Measurements from ENCODE around the gene TRIM23. TPM values are rescaled to one million over a fixed set of nuclear protein-coding genes. Genes with fewer than 3 reads are reported as not detected.

The TRIM23 gene
- total and polyA plus RNA-seq, 7 experiments from 2014 or later = 10.3 to 27.9 (median 16.5) TPM

DNA sequence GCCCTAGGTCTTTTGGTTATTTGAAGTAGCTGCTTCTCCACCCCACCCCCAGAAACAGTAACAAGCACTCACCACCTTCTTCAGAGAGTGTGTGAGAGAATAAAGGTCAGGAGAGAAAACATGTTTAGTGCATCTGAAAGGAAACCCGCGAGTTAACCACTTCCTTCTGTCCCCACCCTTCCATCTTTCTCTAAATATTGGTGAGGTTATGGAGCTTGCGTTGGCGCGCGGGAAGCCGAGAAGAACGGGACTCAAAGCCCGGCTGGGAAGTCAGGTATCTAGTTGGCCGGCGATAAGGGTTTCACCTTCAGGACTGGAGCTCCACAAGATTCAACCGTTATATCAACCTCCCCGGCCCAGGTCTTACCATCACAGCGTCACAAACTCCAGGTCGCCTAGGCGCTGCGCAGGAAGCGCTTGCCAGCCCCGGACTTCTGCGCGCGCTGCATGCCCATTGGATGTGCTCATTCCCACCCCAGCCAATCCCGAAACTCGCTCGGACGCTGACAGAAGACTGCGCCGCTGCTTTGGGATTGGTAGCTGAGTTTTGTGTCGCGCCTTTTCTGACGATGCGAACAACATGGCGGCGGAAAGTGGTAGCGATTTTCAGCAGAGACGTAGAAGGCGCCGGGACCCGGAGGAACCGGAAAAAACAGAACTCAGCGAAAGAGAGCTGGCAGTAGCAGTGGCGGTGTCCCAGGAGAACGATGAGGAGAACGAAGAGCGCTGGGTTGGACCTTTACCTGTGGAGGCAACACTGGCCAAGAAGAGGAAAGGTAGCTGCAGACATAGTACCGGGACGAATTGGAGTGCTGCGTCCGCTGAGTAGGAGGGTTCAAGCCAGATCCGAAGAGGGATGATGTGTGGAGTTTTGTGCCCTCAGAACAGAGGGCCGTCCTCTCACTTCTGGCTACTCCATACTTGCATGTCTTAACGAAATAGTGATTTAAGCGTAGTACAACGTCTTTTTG is 61.1 kb downstream of the TRIM23 start, which contains the start of the genes CENPK and PPWD1:
Gene CENPK (minus strand): TSS at position 438 of the 971 bp plus-strand sequence. CDS start 8,261 bp downstream, outside the sequence.
Gene PPWD1 (plus strand): TSS at position 566 of the 971 bp plus-strand sequence. CDS start 15 bp downstream, at position 581.
- peaks cover 0 to 7% (median 0%) of the 10 kb centered on the region in 3 experiments for H3K36me3 ChIP-seq (ENCODE audit: control insufficient read depth in 2 of 3, insufficient read depth in 3 of 3, low read length in 3 of 3)
- Mint-ChIP-seq H3K4me1 (peaks cover 22 to 79% (median 59%) of the 10 kb centered on the region in 7 donors), H3K9me3 (peaks cover 0 to 2% (median 0%) of the 10 kb centered on the region in 11 donors), H3K4me3 (peak within 1 kb of the TSS; percentile 92 to 99 (median 96)), H3K27ac (peak within 1 kb of the TSS; percentile 97 to 100 (median 98)), H3K27me3 (no peaks in the 10 kb centered on the region), H3K36me3 (peaks cover 0 to 18% (median 12%) of the 10 kb centered on the region in 5 donors)
- H3K4me3 ChIP-seq (ENCODE audit: low read length) = peak within 1 kb of the TSS; percentile 93
- peak within 1 kb of the TSS; percentile 93 for H3K27ac ChIP-seq (ENCODE audit: low read depth, low read length)
- ChIA-PET POLR2A (interaction anchor here (0.6 to 3.7 kb wide), 20 partner anchors 9 to 794 kb away, joined by 3 to 22 read pairs (median 5); partner anchors contain the start of genes ADAMTS6, CWC27, ERBIN and NLN), CTCF (no interaction called here)
- peak; percentile 99 for ATAC-seq
- intact Hi-C loops (cut with micrococcal nuclease) = loop anchor here (1.0 to 10.0 kb wide), 15 partner anchors 61 to 1602 kb away; partner anchors contain the start of genes CWC27 (in 2 of the 2), ERBIN (in 2 of the 2), SREK1 (in 2 of the 2) and SREK1IP1 (in 2 of the 2)
- peaks cover 30% of the 10 kb centered on the region in 2 donors for H3K4me1 ChIP-seq (ENCODE audit: control insufficient read depth in 2 of 2, insufficient read depth in 2 of 2, low read length in 2 of 2)
- no peaks in the 10 kb centered on the region for H3K27me3 ChIP-seq (ENCODE audit: control insufficient read depth in 2 of 2, insufficient read depth in 2 of 2, low read length in 2 of 2)
- peak; percentile 83 to 97 (median 94) for DNase-seq
- H3K9me3 ChIP-seq (ENCODE audit: control insufficient read depth in 2 of 3, low read length in 3 of 3) = no peaks in the 10 kb centered on the region

DNA sequence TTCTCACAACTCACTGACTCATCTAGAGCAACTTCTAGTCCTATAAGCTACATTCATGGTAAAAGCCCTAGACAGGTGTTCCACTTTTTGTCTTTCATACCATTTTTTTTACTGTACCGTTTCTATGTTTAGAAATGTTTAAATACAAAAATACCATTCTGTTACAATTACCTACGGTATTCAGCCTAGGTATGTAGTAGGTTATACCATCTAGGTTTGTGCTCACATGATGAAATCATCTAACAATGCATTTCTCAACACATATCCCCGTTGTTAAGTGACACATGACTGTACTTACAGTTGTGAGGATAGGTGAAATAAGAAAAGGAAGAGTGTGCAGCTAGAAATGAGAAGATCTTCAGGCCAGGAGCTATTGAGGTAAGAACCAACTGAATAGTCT is 67.4 kb downstream of the TRIM23 start:
- Mint-ChIP-seq H3K27ac (no peak overlapping the region), H3K4me3 (no peak overlapping the region), H3K36me3 (peaks cover 0 to 35% (median 20%) of the 10 kb centered on the region in 5 donors), H3K4me1 (peaks cover 0 to 60% (median 7%) of the 10 kb centered on the region in 7 donors), H3K9me3 (no peaks in the 10 kb centered on the region), H3K27me3 (no peaks in the 10 kb centered on the region)
- no peak overlapping the region for H3K4me3 ChIP-seq (ENCODE audit: low read length)
- no peaks in the 10 kb centered on the region for H3K9me3 ChIP-seq (ENCODE audit: control insufficient read depth in 2 of 3, low read length in 3 of 3)
- CTCF ChIA-PET = no interaction called here
- ATAC-seq (no peak), DNase-seq (no peak)
- intact Hi-C loops (cut with micrococcal nuclease) = no loop called here
- POLR2A ChIA-PET = no interaction called here
- H3K27me3 ChIP-seq (ENCODE audit: control insufficient read depth in 2 of 2, insufficient read depth in 2 of 2, low read length in 2 of 2) = no peaks in the 10 kb centered on the region
- peaks cover 0 to 31% (median 4%) of the 10 kb centered on the region in 3 experiments for H3K36me3 ChIP-seq (ENCODE audit: control insufficient read depth in 2 of 3, insufficient read depth in 3 of 3, low read length in 3 of 3)
- no peak overlapping the region for H3K27ac ChIP-seq (ENCODE audit: low read depth, low read length)
- H3K4me1 ChIP-seq (ENCODE audit: control insufficient read depth in 2 of 2, insufficient read depth in 2 of 2, low read length in 2 of 2) = peaks cover 10 to 11% of the 10 kb centered on the region in 2 donors

DNA sequence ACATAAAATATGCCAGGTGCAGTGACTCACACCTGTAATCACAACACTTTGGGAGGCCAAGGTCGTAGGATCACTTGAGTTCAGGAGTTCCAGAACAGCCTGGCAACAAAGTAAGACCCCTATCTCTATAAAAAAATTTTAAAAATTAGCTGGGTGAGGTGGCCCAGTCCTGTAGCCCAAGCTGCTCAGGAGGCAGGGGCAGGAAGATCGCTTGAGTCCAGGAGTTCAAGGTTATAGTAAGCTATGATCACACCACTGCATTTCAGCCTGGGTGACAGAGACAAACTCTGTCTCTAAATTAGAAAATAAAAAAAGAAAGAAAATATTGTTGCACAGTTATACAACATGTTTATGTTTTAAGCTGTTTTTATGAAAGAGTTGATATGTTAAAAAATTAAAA is 68.0 kb downstream of the TRIM23 start:
- H3K9me3 ChIP-seq (ENCODE audit: control insufficient read depth in 2 of 3, low read length in 3 of 3) = no peaks in the 10 kb centered on the region
- POLR2A ChIA-PET = interaction anchor here (1.1 kb wide), 1 partner anchor 10 kb away, joined by 5 read pairs; no protein-coding TSS in a partner anchor

DNA sequence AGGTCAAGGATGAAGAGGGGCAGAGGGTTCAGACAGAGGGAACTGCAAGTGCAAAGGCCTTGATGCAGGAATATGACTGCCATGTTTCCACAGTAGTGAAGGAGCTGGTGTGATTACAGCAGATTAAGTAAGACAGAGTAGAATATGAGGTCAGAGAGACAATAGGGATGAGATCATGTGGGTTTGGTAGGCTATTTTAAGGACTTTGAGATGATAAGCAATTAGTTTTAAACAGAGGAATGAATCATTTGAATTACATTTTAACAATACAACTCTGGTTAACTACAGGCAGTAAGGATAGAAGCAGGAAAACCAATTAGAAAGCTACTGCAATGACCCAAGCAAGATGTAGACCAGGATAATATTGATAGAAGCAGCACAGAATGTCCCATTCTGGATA is 68.8 kb downstream of the TRIM23 start:
- ATAC-seq (no peak), DNase-seq (no peak)
- CTCF ChIA-PET = interaction anchor here (0.5 kb wide), 1 partner anchor 8 kb away, joined by 3 read pairs; no protein-coding TSS in a partner anchor
- Mint-ChIP-seq H3K4me3 (no peak overlapping the region), H3K27ac (no peak overlapping the region), H3K27me3 (no peaks in the 10 kb centered on the region), H3K9me3 (no peaks in the 10 kb centered on the region), H3K4me1 (peaks cover 0 to 52% (median 0%) of the 10 kb centered on the region in 7 donors), H3K36me3 (peaks cover 0 to 38% (median 22%) of the 10 kb centered on the region in 5 donors)
- peaks cover 0 to 31% (median 8%) of the 10 kb centered on the region in 3 experiments for H3K36me3 ChIP-seq (ENCODE audit: control insufficient read depth in 2 of 3, insufficient read depth in 3 of 3, low read length in 3 of 3)
- no peaks in the 10 kb centered on the region for H3K27me3 ChIP-seq (ENCODE audit: control insufficient read depth in 2 of 2, insufficient read depth in 2 of 2, low read length in 2 of 2)
- intact Hi-C loops (cut with micrococcal nuclease) = no loop called here
- no peaks in the 10 kb centered on the region for H3K9me3 ChIP-seq (ENCODE audit: control insufficient read depth in 2 of 3, low read length in 3 of 3)
- H3K4me1 ChIP-seq (ENCODE audit: control insufficient read depth in 2 of 2, insufficient read depth in 2 of 2, low read length in 2 of 2) = peaks cover 0 to 4% of the 10 kb centered on the region in 2 donors
- H3K4me3 ChIP-seq (ENCODE audit: low read length) = no peak overlapping the region
- POLR2A ChIA-PET = interaction anchor here (1.1 kb wide), 1 partner anchor 11 kb away, joined by 5 read pairs; no protein-coding TSS in a partner anchor
- no peak overlapping the region for H3K27ac ChIP-seq (ENCODE audit: low read depth, low read length)

More for the DNA sequence above, 68.0 kb downstream of the TRIM23 start:
- H3K4me3 Mint-ChIP-seq = no peak overlapping the region
- peaks cover 5 to 8% of the 10 kb centered on the region in 2 donors for H3K4me1 ChIP-seq (ENCODE audit: control insufficient read depth in 2 of 2, insufficient read depth in 2 of 2, low read length in 2 of 2)
- H3K4me1 Mint-ChIP-seq = peaks cover 0 to 55% (median 2%) of the 10 kb centered on the region in 7 donors
- no peak for ATAC-seq
- peaks cover 0 to 31% (median 4%) of the 10 kb centered on the region in 3 experiments for H3K36me3 ChIP-seq (ENCODE audit: control insufficient read depth in 2 of 3, insufficient read depth in 3 of 3, low read length in 3 of 3)
- no peak for DNase-seq
- H3K27me3 ChIP-seq (ENCODE audit: control insufficient read depth in 2 of 2, insufficient read depth in 2 of 2, low read length in 2 of 2) = no peaks in the 10 kb centered on the region
- H3K4me3 ChIP-seq (ENCODE audit: low read length) = no peak overlapping the region
- no peaks in the 10 kb centered on the region for H3K27me3 Mint-ChIP-seq
- CTCF ChIA-PET = no interaction called here
- no peak overlapping the region for H3K27ac ChIP-seq (ENCODE audit: low read depth, low read length)
- intact Hi-C loops (cut with micrococcal nuclease) = no loop called here
- H3K36me3 Mint-ChIP-seq = peaks cover 0 to 35% (median 20%) of the 10 kb centered on the region in 5 donors
- H3K27ac Mint-ChIP-seq = no peak overlapping the region
- H3K9me3 Mint-ChIP-seq = no peaks in the 10 kb centered on the region

DNA sequence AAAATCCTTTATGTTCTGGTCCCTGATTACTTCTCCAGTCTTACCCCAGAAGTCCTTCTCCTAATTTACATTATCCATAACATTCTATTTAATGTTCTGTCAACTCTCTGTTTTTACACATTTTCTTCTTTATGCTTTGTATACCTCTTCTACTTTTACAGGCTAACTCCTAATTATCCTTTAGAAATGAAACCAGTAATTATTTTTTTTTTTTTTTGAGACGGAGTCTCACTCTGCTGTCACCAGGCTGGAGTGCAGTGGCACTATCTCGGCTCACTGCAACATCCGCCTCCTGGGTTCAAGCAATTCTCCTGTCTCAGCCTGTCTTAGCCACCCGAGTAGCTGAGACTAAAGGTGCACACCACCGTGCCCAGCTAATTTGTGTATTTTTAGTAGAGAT is 70.2 kb downstream of the TRIM23 start:
- Histone ChIP-seq H3K27me3 (ENCODE audit: control insufficient read depth in 2 of 2, insufficient read depth in 2 of 2, low read length in 2 of 2) (no peaks in the 10 kb centered on the region), H3K9me3 (ENCODE audit: control insufficient read depth in 2 of 3, low read length in 3 of 3) (no peaks in the 10 kb centered on the region), H3K27ac (ENCODE audit: low read depth, low read length) (no peak overlapping the region), H3K36me3 (ENCODE audit: control insufficient read depth in 2 of 3, insufficient read depth in 3 of 3, low read length in 3 of 3) (peaks cover 0 to 38% (median 9%) of the 10 kb centered on the region in 3 experiments), H3K4me1 (ENCODE audit: control insufficient read depth in 2 of 2, insufficient read depth in 2 of 2, low read length in 2 of 2) (peaks cover 0 to 4% of the 10 kb centered on the region in 2 donors), H3K4me3 (ENCODE audit: low read length) (no peak overlapping the region)
- POLR2A ChIA-PET = interaction anchor here (2.0 kb wide), 1 partner anchor 9 kb away, joined by 8 read pairs; the partner anchor contains the start of genes CENPK and PPWD1
- peaks cover 4 to 41% (median 26%) of the 10 kb centered on the region in 5 donors for H3K36me3 Mint-ChIP-seq
- DNase-seq = no peak
- H3K27ac Mint-ChIP-seq = no peak overlapping the region
- no peak overlapping the region for H3K4me3 Mint-ChIP-seq
- no peaks in the 10 kb centered on the region for H3K9me3 Mint-ChIP-seq
- peaks cover 0 to 44% (median 2%) of the 10 kb centered on the region in 7 donors for H3K4me1 Mint-ChIP-seq
- ATAC-seq = no peak
- no peaks in the 10 kb centered on the region for H3K27me3 Mint-ChIP-seq
- intact Hi-C loops (cut with micrococcal nuclease) = no loop called here
- CTCF ChIA-PET = no interaction called here

DNA sequence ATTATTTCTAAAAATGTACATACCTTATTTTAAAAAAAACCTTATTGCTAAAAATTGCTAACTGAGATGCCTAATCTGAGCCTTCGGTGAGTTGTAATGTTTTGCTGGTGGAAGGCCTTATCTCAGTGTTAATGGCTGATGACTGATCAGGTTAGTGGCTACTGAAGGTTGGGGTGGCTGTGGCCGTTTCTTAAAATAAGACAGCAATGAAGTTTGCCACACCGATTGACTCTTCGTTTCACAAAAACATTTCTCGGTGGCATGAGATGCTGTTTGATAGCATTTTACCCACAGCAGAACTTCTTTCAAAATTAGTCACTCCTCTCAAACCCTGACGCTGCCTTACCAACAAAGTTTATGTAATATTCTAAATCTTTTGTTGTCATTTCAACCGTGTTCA is 75.9 kb downstream of the TRIM23 start:
- H3K36me3 Mint-ChIP-seq = peaks cover 6 to 45% (median 33%) of the 10 kb centered on the region in 5 donors

More for the DNA sequence above, 75.9 kb downstream of the TRIM23 start:
- H3K27ac Mint-ChIP-seq = no peak overlapping the region
- H3K4me3 Mint-ChIP-seq = no peak overlapping the region
- ATAC-seq (no peak), DNase-seq (no peak)
- no peaks in the 10 kb centered on the region for H3K27me3 Mint-ChIP-seq
- POLR2A ChIA-PET = no interaction called here
- intact Hi-C loops (cut with micrococcal nuclease) = no loop called here
- Histone ChIP-seq H3K36me3 (ENCODE audit: control insufficient read depth in 2 of 3, insufficient read depth in 3 of 3, low read length in 3 of 3) (peaks cover 0 to 14% (median 5%) of the 10 kb centered on the region in 3 experiments), H3K27ac (ENCODE audit: low read depth, low read length) (no peak overlapping the region), H3K4me1 (ENCODE audit: control insufficient read depth in 2 of 2, insufficient read depth in 2 of 2, low read length in 2 of 2) (no peaks in the 10 kb centered on the region), H3K9me3 (ENCODE audit: control insufficient read depth in 2 of 3, low read length in 3 of 3) (no peaks in the 10 kb centered on the region), H3K27me3 (ENCODE audit: control insufficient read depth in 2 of 2, insufficient read depth in 2 of 2, low read length in 2 of 2) (no peaks in the 10 kb centered on the region), H3K4me3 (ENCODE audit: low read length) (no peak overlapping the region)
- CTCF ChIA-PET = interaction anchor here (0.6 kb wide), 1 partner anchor 520 kb away, joined by 4 read pairs; no protein-coding TSS in a partner anchor
- peaks cover 0 to 7% (median 2%) of the 10 kb centered on the region in 7 donors for H3K4me1 Mint-ChIP-seq
- peaks cover 0 to 2% (median 0%) of the 10 kb centered on the region in 11 donors for H3K9me3 Mint-ChIP-seq

Measured in naive thymus-derived CD4-positive, alpha-beta T cell (primary cell).